Endodermal cell (in vitro differentiated cells): Measurements from ENCODE around the gene DUSP16. TPM values are rescaled to one million over a fixed set of nuclear protein-coding genes. Genes with fewer than 3 reads are reported as not detected.

Source experiments
- DNase-seq: peaks from one replicate; pipeline ENCODE4 v3.0.0-alpha.2; 2017
- H3K27ac ChIP-seq: 2 replicates; pipeline ENCODE4 v1.5.1; 2013; ENCODE audit warnings: mild to moderate bottlenecking, low read depth, low read length, moderate library complexity
- H3K27me3 ChIP-seq: 2 replicates; pipeline ENCODE4 v1.6.1; 2013; ENCODE audit warnings: mild to moderate bottlenecking, low read length, moderate library complexity; ENCODE audit not compliant: insufficient read depth, control insufficient read depth, poor library complexity, severe bottlenecking
- H3K36me3 ChIP-seq: 2 replicates; pipeline ENCODE4 v1.7.0; 2013; ENCODE audit warnings: mild to moderate bottlenecking, low read length, moderate library complexity; ENCODE audit not compliant: control insufficient read depth, insufficient read depth
- H3K4me1 ChIP-seq: one replicate; pipeline ENCODE4 v1.7.0; 2013; ENCODE audit warnings: low read length; ENCODE audit not compliant: control insufficient read depth, insufficient read depth
- H3K4me3 ChIP-seq: 2 replicates; pipeline ENCODE4 v1.5.1; 2013; ENCODE audit warnings: mild to moderate bottlenecking, low read length, moderate library complexity
- H3K9ac ChIP-seq: 2 replicates; pipeline ENCODE4 v1.6.1; 2013; ENCODE audit warnings: mild to moderate bottlenecking, low read length, moderate library complexity; ENCODE audit not compliant: poor library complexity, severe bottlenecking; ENCODE audit errors: extremely low read depth
- H3K9me3 ChIP-seq: 2 replicates; pipeline ENCODE4 v1.6.1; 2013; ENCODE audit warnings: mild to moderate bottlenecking, low read length, moderate library complexity; ENCODE audit not compliant: control insufficient read depth
- H3K27ac Mint-ChIP-seq: 2 replicates; pipeline ENCODE4 v1.8.0; 2020; ENCODE audit warnings: mixed read lengths
- H3K27me3 Mint-ChIP-seq: 2 replicates; pipeline ENCODE4 v1.8.0; 2021; ENCODE audit warnings: mild to moderate bottlenecking, mixed read lengths; ENCODE audit not compliant: insufficient read depth
- H3K36me3 Mint-ChIP-seq: 2 replicates; pipeline ENCODE4 v1.8.0; 2020; ENCODE audit warnings: low read depth, mixed read lengths
- H3K4me1 Mint-ChIP-seq: 2 replicates; pipeline ENCODE4 v1.8.0; 2020; ENCODE audit warnings: mixed read lengths
- H3K4me3 Mint-ChIP-seq: 2 replicates; pipeline ENCODE4 v1.8.0; 2020; ENCODE audit warnings: mild to moderate bottlenecking, moderate library complexity, mixed read lengths
- H3K9me3 Mint-ChIP-seq: 2 replicates; pipeline ENCODE4 v1.8.0; 2020; ENCODE audit warnings: mild to moderate bottlenecking, mixed read lengths
- WGBS, 2 experiments: methylation state at CpG; one replicate each; pipeline versions ENCODE4 v1.1.5 to v1.1.7; 2013; ENCODE audit warnings: missing lambda C conversion rate in 2 of 2, mixed read lengths in 1 of 2; ENCODE audit not compliant: insufficient coverage in 1 of 2, insufficient read length in 1 of 2; 5-methylcytosine and 5-hydroxymethylcytosine counted together
- total RNA-seq, 2 donors: library from RNA; stranded (reverse); fragmentation: NEBNext Ultra II Directional in 1 of 2; extraction: Animal tissue kit (Norgen Biotek cat#: 25700) in 1 of 2; gene quantifications; 2 replicates in 1 of 2; 3 replicates in 1 of 2; pipeline ENCODE4 v1.2.1, GENCODE V29; 2021
- TF ChIP-seq, protein P1 (sequence below): fragments of 200-600 bp; sonication (generic); conservative IDR thresholded peaks from 2 replicates; pipeline ENCODE4 v1.5.0; 2021; ENCODE audit warnings: antibody characterized with exemption, mild to moderate bottlenecking

The DUSP16 gene
- total RNA-seq, 2 donors from 2014 or later = 28.1 to 42.5 TPM

DNA sequence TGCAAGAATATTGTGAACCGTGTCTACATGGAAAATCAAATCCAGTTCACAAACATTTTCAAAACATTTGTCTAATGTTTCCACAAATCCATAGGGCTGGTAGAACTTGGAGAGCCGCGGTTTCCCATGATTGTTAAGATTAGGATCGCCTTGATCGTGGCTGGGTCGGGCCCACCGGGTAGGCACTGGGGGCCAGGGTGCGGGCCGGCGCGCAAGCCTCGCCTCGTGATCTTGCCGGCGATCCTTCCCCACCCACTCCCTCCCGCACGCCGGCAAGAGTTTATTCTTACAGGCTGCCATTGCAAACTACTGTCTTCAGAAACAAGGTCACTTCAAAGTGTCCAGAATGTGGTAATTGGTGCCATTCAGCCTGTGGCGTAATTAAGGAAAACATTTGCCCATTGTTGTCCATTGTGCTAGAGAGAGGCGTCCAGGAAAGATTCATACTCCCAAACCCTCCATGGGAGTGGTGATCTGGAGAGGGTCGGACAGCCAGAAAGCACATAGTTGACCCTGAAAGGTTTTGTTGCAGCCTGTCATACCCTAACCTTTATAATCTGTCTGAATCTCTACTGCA, 110.2 kb downstream of the DUSP16 start:
- H3K27me3 ChIP-seq = no peaks in the 10 kb centered on the region
- TF ChIP-seq, protein P1, sequence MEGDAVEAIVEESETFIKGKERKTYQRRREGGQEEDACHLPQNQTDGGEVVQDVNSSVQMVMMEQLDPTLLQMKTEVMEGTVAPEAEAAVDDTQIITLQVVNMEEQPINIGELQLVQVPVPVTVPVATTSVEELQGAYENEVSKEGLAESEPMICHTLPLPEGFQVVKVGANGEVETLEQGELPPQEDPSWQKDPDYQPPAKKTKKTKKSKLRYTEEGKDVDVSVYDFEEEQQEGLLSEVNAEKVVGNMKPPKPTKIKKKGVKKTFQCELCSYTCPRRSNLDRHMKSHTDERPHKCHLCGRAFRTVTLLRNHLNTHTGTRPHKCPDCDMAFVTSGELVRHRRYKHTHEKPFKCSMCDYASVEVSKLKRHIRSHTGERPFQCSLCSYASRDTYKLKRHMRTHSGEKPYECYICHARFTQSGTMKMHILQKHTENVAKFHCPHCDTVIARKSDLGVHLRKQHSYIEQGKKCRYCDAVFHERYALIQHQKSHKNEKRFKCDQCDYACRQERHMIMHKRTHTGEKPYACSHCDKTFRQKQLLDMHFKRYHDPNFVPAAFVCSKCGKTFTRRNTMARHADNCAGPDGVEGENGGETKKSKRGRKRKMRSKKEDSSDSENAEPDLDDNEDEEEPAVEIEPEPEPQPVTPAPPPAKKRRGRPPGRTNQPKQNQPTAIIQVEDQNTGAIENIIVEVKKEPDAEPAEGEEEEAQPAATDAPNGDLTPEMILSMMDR = no peak
- WGBS, 2 experiments = 88 to 97% methylated on average over 9 to 20 of the region's 21 CpGs
- H3K4me1 ChIP-seq = no peaks in the 10 kb centered on the region
- no peaks in the 10 kb centered on the region for H3K36me3 ChIP-seq
- H3K27ac ChIP-seq = no peak overlapping the region
- peaks cover 2% of the 10 kb centered on the region for H3K9me3 Mint-ChIP-seq
- peaks cover 3% of the 10 kb centered on the region for H3K4me1 Mint-ChIP-seq
- DNase-seq = no peak
- H3K36me3 Mint-ChIP-seq = peaks cover 5% of the 10 kb centered on the region
- no peak overlapping the region for H3K4me3 Mint-ChIP-seq
- no peak overlapping the region for H3K9ac ChIP-seq
- no peaks in the 10 kb centered on the region for H3K9me3 ChIP-seq
- H3K27ac Mint-ChIP-seq = no peak overlapping the region
- no peaks in the 10 kb centered on the region for H3K27me3 Mint-ChIP-seq
- no peak overlapping the region for H3K4me3 ChIP-seq

DNA sequence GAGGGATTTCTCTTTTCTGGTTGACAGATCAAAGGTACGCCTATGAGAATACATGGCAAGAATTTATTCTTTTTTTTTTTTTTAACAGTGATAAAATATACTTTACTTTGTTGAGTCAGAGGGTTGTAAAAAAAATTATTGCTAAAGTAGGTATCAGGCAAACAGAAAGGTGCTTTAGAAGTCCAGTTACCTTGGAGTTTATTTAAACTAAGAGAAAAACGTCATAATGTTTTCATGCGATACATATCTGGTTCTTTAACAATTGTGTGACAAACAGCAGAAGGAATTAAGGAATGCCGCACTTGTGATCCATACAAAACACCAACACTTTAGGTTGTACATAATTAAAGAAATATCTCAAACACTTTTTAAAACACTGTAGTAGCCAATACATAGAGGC, 111.6 kb downstream of the DUSP16 start:
- Histone ChIP-seq H3K27me3 (no peaks in the 10 kb centered on the region), H3K27ac (no peak overlapping the region), H3K9ac (no peak overlapping the region), H3K4me3 (no peak overlapping the region), H3K9me3 (no peaks in the 10 kb centered on the region), H3K4me1 (no peaks in the 10 kb centered on the region), H3K36me3 (no peaks in the 10 kb centered on the region)
- peaks cover 3% of the 10 kb centered on the region for H3K4me1 Mint-ChIP-seq
- no peak overlapping the region for H3K27ac Mint-ChIP-seq
- H3K4me3 Mint-ChIP-seq = no peak overlapping the region
- TF ChIP-seq, protein P1 = no peak
- peaks cover 5% of the 10 kb centered on the region for H3K36me3 Mint-ChIP-seq
- WGBS, 2 experiments = 86 to 100% methylated on average over 3 of the region's 4 CpGs
- no peak for DNase-seq
- peaks cover 2% of the 10 kb centered on the region for H3K9me3 Mint-ChIP-seq
- H3K27me3 Mint-ChIP-seq = no peaks in the 10 kb centered on the region

DNA sequence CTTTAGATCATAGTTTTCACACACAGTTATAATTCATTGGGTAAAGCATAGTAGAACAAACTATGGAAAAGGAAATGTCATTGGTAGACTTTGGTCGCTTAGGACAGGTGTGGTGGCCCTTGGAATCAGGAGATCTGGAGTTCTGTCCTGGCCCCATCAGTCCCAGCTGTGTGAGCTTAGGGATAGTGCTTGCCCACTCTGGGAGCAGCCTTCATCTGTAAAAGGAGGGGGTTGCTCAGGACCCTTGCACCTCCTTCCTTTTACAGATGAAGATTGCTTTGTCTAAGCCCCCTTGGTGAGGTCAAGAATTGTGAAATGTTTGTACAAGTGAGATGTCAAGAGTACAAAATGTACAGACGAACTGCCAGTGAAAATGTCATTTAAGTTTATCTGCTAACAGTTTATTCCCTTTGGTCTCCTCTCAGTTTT, 112.6 kb downstream of the DUSP16 start:
- Histone ChIP-seq H3K9ac (no peak overlapping the region), H3K27ac (no peak overlapping the region), H3K27me3 (no peaks in the 10 kb centered on the region), H3K36me3 (no peaks in the 10 kb centered on the region), H3K4me3 (no peak overlapping the region), H3K4me1 (no peaks in the 10 kb centered on the region), H3K9me3 (no peaks in the 10 kb centered on the region)
- Mint-ChIP-seq H3K4me1 (peaks cover 3% of the 10 kb centered on the region), H3K36me3 (peaks cover 5% of the 10 kb centered on the region), H3K4me3 (no peak overlapping the region), H3K27ac (no peak overlapping the region), H3K9me3 (peaks cover 2% of the 10 kb centered on the region), H3K27me3 (no peaks in the 10 kb centered on the region)
- no peak for DNase-seq
- 90 to 100% methylated on average over 2 of the region's 2 CpGs for WGBS, 2 experiments
- TF ChIP-seq, protein P1 = no peak
